NCI-H146 (cell line): Measurements from ENCODE around the gene KLHL22.
A peak's percentile ranks its signal among the peaks of the same experiment; 100 is the strongest.
"Not testable (repeated sequence)": the region's sequence is repeated elsewhere in the genome, so short reads cannot be mapped to it uniquely, and the experiment has no call there.

Source experiments
- DNase-seq: peaks from one replicate; lab custom pipeline; 2025; lab: John Stamatoyannopoulos, UW

Gene KLHL22

DNA sequence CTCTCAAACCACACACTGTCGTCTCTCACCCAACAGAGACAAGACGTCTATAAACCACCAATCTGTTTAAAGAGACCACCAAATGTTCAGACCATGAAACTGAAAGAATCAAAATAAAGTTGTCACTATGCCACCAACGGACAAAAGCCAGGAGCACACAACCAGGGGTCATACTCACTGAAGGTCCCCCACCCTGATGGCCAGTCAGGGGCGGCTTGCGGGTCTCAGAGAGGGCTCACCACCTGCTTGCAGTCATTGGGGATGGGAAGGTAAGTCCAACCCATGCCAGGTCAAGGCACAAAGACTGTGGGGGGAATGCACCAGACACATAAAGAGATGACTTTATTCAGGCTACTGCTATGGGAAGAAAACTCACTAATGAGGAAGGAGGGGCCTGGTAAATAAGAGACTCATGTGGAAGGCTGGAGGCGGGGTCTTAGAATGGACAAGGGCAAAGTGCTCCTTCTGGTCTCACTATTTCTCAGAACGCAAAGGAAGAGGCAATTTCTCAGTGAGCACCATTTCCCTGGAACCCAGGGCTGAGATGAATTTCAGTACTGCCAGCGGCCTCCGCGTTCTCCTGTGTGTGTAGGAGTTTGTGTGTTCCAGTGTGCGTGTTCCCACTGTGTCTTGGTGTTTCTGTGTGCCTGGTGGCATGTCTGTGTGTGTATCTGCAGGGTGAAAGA, 75.3 kb downstream of the KLHL22 start:
- no peak for DNase-seq

DNA sequence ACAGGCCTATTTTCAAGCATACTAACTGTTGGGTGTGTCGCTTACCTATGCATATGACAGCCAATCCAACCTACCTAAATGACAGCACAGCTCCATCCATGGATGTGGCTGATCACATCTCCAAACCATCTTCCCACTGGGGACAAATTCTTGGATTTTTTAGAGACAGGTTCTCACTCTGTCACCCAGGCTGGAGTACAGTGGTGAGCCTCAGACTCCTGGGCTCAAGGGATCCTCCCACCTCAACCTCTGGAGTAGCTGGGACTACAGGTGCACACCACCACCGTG, 76.0 kb downstream of the KLHL22 start:
- no peak for DNase-seq

DNA sequence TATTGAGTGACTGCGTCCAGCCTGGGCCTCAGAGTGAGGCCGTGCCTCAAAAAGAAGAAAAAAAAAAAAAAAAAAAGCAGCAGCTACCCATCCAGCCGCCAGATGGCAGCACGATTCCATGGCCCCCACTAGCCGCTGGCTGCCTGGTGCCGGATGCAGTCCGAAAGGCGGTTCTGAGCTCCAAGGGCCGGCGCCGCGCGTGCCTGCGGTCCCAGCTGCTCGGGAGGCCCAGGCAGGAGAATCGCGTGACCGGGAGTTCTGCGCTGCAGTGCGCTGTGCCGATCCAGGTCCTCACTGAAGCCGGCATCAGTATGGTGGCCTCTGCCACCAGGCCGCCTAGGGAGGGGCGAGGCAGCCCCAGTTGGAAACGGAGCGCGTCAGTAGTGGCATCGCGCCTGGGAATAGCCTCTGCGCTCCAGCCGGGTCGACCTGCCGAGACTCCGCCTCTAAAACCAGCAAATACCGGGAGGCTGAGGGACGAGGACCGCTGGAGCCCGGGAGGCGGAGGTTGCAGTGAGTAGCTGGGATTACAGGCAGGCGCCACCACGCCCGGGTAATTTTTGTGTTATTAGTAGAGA, 77.3 kb downstream of the KLHL22 start:
- peak; percentile 69 for DNase-seq

DNA sequence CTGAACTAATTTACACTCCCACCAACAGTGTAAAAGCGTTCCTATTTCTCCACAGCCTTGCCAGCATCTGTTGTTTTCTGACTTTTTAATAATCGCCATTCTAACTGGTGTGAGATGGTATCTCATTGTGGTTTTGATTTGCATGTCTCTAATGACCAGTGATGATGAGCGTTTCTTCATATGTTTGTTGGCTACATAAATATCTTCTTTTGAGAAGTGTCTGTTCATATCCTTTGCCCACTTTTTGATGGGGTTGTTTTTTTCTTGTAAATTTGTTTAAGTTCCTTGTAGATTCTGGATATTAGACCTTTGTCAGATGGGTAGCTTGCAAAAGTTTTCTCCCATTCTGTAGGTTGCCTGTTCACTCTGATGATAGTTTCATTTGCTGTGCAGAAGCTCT, 79.9 kb downstream of the KLHL22 start:
- DNase-seq: not testable (repeated sequence)

DNA sequence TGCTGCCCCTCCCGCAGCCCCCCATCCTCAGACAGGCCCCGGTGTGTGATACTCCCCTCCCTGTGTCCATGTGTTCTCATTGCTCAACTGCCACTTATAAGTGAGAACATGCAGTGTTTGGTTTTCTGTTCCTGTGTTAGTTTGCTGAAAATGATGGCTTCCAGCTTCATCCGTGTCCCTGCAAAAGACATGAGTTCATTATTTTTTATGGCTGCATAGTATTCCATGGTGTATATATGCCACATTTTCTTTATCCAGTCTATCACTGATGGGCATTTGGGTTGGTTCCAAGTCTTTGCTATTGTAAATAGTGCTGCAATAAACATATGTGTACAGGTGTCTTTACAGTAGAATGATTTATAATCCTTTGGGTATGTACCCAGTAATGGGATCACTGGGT, 80.4 kb downstream of the KLHL22 start:
- not testable (repeated sequence) for DNase-seq

DNA sequence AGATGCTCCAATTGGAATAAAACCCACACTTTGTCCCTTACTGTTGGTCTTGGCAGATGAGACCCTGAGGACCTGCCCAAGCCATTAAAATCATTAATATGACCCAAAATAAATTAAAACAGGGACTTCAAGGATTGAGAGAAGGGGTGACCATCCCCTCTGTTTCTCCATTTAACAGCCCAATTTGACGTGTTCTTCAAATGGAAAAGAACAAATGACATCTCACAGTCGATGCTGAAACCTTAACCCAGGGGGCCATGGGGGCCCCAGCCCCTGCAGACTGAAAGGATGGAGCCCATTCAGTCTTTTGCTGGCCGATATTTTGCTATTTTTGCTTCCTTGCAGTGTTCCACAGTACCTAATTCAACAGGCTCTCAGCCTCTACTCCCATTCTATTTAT, 81.1 kb downstream of the KLHL22 start:
- DNase-seq: no peak

DNA sequence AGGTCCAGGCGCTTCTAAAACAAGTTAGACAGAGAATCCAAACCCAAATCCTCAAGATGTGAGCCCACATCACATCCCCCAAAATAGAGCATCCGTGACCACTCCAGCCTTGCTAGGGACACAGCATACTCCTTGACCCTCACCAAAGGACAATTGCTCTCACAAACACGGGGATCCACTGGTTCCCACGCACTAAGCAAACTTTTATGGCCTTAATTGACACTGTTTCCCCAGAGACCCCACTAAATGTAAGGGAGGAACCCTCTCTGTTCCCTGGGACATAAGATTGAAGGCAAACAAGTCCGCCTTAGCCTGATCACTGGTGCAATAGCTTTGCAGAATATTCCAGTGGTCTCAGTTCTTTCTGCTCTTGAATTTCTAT, 81.5 kb downstream of the KLHL22 start:
- no peak for DNase-seq

DNA sequence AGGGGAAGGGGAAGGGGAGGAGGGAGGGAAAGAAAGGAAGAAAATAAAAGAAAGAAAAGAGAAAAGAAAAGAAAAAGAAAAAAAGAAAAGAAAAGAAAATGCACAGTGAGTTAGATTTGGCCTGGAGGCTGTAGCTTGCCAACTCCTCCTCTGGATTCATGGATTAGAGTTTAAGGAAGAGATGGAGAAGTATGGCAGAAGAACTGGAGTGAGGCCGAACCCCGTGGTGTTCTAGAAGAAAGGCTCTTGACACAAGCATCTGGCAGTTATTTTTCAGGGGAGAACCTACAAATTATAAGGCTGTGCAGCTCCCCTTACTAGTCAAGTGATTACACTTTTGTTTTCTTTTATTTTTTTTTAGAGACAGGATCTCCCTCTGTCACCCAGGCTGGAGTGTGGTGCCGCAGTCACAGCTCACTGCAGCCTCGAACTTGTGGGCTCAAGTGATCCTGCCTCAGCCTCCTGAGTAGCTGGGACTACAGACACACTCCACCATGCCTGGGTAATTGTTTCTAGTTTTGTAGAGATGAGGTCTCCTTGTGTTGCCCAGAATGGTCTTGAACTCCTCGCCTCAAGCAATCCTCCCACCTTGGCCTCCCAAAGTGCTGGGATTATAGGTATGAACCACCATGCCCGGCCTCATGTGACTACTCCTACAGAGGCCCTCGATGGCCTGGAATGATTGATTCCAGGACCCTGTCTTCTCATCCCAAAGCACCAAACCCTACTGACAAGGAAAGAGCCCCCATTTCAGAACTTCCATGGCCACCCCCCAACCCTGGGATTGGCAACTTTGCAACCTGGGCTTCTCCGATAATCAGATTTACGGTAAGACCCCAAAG, 82.2 kb downstream of the KLHL22 start:
- no peak for DNase-seq

DNA sequence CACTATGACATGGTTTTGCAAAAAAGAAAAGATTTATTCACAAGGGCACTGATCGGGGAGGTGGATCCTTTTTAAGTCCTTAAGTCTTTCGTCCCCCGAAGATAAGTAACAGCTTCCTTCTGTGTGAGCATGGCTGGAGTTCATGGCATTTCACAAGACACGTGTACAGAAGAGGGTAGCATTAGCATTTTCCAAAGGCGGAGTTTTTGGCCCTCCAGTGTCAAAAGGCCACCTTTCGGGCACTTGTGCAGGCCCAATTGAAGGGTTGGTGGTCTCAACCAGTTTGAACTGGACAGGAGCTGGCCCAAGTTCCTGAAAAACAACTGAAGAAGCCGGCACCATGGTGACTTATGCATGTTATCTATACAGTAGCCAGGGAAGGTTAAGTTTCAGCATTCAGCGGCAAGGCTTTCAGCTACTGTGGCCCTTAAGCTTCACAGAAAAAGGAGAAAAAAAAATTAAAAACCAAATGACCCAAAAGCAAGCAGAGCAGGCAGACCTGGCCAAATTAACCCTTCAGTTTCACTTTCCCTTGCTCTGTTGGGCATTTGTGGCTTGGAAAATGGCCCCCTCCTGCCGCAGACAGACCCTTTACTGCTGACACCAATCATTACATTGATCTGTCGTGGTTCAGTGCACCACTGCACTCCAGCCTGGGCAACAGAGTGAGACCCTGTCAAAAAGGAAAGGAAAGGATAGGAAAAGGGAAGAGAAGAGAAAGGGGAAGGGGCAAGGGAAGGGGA, 83.0 kb downstream of the KLHL22 start:
- no peak for DNase-seq

DNA sequence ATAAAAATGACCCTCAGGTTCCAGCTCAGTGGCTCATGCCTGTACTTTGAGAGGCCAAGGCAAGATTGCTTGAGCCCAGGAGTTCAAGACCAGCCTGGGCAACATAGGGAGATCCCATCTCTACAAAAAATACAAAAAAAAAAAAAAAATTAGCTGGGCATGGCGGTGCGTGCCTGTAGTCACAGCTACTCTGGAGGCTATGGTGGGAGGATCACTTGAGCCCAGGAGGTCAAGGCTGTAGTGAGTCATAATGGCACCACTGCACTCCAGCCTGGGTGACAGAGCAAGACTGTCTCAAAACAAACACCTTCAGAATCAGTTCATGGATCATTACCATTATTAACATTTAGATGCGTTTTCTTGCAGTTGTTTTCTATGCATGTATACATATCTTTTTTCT, 86.2 kb downstream of the KLHL22 start:
- not testable (repeated sequence) for DNase-seq

DNA sequence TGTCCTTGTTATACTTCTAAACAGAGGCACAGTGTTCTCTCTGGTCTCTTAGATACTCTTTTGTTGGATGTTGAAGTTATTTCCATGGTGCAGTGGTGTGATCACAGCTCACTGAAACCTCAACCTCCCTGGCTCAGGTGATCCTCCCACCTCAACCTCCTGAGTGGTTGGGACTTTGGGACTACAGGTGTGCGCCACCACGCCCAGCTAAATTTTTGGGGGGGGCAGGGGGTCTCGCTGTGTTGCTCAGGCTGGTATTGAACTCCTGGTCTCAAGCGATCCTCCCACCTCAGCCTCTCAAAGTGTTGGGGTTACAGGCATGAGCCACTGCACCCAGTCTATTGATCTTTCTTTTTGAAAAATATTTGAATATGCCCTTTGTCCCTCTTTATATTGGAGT, 86.7 kb downstream of the KLHL22 start:
- DNase-seq: no peak

DNA sequence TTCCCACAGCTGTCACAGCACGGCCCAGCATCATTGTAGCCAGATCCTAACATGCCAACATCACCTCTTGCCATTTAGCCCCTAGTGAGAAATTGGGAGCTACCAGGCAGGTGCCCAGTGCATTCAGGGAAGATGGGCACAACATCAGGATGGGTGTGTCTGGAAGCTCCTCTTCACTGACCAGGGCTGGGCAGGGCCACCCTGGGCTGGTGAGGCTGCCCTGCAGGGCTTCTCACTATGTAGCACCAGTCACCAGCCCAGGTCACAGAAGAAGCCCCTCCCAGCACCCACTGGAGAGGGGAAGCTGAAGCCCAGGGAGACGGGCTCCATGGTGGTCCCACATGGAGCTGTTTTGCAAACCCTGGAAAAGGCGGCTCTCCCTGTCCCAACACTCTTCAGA, 87.8 kb downstream of the KLHL22 start:
- no peak for DNase-seq

DNA sequence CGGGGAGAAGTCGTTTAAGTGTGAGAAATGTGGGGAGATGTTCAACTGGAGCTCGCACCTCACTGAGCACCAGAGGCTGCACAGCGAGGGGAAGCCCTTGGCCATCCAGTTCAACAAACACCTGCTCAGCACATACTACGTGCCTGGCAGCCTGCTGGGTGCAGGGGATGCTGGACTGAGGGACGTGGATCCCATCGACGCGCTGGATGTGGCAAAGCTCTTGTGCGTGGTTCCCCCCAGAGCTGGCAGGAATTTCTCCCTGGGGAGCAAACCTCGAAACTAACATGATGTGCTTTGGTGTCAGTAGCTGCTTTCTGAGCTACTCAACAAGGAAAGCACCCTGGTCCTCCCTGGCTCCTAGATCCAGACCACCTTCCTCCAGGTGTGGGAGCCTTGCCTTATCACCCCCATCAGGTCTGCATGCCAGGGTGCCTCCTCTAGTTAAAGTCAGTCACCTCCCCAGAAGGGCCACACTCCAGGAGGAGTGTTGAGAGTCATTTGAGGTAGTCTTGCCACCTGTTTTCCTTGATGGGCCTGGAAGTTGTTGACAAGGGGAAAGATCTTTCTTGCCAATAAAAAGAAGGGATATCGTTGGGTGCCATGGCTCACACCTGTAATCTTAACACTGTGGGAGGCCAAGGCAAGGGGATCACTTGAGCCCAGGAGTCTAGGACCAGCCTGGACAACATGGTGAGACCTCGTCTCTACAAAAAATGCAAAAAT, 88.7 kb downstream of the KLHL22 start:
- DNase-seq: no peak

DNA sequence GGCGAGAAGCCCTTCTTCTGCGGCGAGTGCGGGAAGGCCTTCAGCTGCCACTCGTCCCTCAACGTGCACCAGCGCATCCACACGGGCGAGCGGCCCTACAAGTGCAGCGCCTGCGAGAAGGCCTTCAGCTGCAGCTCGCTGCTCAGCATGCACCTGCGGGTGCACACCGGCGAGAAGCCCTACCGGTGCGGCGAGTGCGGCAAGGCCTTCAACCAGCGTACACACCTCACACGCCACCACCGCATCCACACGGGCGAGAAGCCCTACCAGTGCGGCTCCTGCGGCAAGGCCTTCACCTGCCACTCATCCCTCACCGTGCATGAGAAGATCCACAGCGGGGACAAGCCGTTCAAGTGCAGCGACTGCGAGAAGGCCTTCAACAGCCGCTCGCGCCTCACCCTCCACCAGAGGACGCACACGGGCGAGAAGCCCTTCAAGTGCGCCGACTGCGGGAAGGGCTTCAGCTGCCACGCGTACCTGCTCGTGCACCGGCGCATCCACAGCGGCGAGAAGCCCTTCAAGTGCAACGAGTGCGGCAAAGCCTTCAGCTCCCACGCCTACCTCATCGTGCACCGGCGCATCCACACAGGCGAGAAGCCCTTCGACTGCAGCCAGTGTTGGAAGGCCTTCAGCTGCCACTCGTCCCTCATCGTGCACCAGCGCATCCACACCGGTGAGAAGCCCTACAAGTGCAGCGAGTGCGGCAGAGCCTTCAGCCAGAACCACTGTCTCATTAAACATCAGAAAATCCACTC, 89.5 kb downstream of the KLHL22 start:
- DNase-seq: no peak

DNA sequence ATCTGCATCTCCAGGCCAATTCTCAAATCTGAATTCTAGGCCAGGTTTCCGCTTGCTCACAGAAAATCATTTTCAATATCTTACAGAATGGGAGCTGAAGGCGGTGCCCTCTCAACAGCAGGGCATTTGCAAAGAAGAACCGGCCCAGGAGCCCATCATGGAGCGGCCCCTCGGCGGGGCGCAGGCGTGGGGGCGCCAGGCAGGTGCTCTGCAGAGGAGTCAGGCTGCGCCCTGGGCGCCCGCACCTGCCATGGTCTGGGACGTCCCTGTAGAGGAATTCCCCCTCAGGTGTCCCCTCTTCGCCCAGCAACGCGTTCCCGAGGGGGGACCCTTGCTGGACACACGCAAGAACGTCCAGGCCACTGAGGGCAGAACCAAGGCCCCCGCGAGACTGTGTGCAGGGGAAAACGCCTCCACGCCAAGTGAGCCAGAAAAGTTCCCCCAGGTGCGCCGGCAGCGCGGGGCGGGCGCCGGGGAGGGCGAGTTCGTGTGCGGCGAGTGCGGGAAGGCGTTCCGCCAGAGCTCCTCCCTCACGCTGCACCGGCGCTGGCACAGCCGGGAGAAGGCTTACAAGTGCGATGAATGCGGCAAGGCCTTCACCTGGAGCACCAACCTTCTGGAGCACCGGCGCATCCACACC, 90.2 kb downstream of the KLHL22 start:
- DNase-seq: no peak

DNA sequence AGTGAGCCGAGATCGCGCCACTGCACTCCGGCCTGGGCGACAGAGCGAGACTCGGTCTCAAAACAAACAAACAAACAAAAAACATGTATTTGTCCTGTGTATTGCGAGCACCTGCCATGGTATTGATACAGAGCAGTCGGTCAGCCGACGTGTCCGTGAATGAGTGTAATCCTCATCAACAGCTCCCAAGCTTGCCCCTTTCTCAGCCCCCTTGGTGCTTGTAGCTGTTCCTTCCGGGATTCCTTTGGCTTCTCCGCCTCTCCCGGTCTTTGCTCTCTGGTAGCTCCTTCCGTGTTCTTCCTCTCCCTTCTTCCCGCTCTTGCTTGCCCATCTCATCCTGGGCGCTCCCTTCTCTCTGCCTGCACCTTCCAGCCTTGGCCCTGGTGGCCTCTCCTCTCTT, 90.7 kb downstream of the KLHL22 start:
- DNase-seq: no peak

DNA sequence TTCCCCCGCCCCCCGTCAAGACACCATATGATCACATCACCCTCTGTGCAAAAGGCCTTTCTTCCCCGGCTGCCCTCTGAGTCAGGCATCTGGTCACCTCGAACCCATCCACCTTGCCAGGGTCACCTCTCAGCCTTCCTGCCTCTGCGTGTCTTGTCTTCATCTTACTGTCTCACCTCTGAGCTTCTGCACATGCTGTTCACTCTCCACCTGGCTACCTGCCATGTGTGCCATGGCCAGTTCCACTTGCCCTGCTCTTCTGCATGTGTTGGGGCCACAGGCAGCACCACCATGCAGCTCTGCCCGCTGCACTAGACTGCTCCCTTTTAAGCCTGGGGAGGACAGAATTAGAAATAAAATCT, 91.8 kb downstream of the KLHL22 start:
- no peak for DNase-seq

DNA sequence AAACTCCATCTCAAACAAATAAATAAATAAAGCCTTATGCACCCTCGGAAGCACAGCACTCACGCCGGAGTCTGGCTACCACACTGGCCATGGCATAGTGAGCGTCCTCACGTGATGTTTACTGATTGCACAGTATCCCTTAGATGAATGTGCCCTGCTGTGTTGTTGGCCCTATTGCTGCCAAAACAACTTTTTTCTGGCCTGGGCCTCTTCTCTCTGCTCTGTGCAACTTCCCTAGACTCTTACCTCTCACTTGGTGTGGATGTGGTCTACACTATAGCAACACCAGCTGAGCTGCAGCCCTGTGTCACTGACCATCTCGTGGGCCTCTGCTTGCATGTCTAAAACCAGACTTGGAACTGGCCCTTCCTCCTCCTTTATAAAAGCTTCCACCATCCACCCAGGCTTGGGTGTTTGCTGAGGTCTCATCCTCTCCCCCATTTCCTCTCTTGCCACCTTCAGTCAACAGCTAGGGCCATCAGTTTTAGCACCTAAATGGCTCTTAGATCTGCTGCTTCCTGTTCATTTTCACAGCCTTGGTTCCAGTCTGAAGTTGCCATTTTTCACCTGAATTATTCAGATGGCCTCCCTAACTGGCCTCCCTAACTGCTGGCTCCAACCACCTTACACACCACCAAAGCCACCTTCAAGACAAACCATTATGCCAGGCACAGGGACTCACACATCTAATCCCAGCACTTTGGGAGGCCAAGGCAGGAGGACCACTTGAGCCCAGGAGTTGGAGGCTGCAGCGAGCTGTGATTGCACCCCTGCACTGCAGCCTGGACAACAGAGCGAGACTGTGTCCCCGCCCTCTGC, 92.4 kb downstream of the KLHL22 start:
- DNase-seq: no peak

DNA sequence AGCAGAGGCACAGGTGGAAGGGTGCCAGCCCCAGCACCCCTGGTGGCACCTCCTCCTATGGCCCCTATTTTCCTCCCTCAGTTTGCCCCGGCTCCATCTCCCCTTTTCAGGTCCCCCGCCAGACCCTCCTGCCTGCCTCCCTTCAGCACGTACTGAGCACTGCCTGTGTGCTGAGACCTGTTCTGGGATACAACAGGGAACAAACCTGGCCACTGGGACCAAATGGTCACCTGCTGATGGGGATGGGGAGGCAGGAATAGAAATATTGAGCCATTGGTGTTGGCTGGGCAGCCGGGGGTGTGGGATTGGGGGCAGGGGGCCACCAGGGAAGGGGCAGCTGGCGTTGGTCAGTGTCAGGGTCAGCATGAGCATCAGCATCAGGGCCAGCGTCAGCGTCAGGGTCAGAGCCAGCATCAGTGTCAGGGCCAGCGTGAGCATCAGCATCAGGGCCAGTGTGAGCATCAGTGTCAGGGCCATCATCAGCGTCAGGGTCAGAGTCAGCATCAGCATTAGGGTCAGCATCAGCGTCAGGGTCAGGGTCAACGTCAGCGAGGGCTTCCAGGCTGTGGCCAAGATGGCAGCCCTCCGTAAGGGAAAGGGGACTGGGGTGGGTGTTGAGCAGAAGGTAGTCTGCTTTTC, 94.1 kb downstream of the KLHL22 start:
- no peak for DNase-seq
